Measurements from ENCODE around the gene KCNH1.

The KCNH1 gene

GRCh38 chr1:210857705-210858104 is 276.2 kb downstream of the KCNH1 start:
- DNase-seq (ENCODE audit: low read depth) = no peak

GRCh38 chr1:210857146-210857663 is 276.7 kb downstream of the KCNH1 start:
- DNase-seq (ENCODE audit: low read depth) = no peak

GRCh38 chr1:210855440-210855839 is 278.5 kb downstream of the KCNH1 start:
- DNase-seq (ENCODE audit: low read depth) = no peak

- DNase-seq (ENCODE audit: low read depth) = no peak
Measured at GRCh38 chr1:210853276-210853675, 280.7 kb downstream of the KCNH1 start.

- no peak for DNase-seq (ENCODE audit: low read depth)
Measured at GRCh38 chr1:210850556-210850955, 283.4 kb downstream of the KCNH1 start.

- DNase-seq (ENCODE audit: low read depth) = no peak
Measured at GRCh38 chr1:210848474-210848873, 285.5 kb downstream of the KCNH1 start.

- DNase-seq (ENCODE audit: low read depth) = no peak
Measured at GRCh38 chr1:210841926-210842625, 291.9 kb downstream of the KCNH1 start.

GRCh38 chr1:210830034-210831028 is 303.6 kb downstream of the KCNH1 start:
- no peak for DNase-seq (ENCODE audit: low read depth)

GRCh38 chr1:210828996-210829596 is 304.9 kb downstream of the KCNH1 start:
- DNase-seq (ENCODE audit: low read depth) = no peak

GRCh38 chr1:210827481-210827880 is 306.5 kb downstream of the KCNH1 start:
- no peak for DNase-seq (ENCODE audit: low read depth)

- no peak for DNase-seq (ENCODE audit: low read depth)
Measured at GRCh38 chr1:210826686-210827085, 307.3 kb downstream of the KCNH1 start.

GRCh38 chr1:210822932-210823331 is 311.0 kb downstream of the KCNH1 start:
- DNase-seq (ENCODE audit: low read depth) = no peak

- DNase-seq (ENCODE audit: low read depth) = no peak
Measured at GRCh38 chr1:210822241-210822640, 311.7 kb downstream of the KCNH1 start.

- DNase-seq (ENCODE audit: low read depth) = no peak
Measured at GRCh38 chr1:210821615-210822014, 312.3 kb downstream of the KCNH1 start.

- no peak for DNase-seq (ENCODE audit: low read depth)
Measured at GRCh38 chr1:210819266-210819665, 314.7 kb downstream of the KCNH1 start.

GRCh38 chr1:210817385-210818275 is 316.3 kb downstream of the KCNH1 start:
- no peak for DNase-seq (ENCODE audit: low read depth)

GRCh38 chr1:210815641-210816550 is 318.1 kb downstream of the KCNH1 start:
- no peak for DNase-seq (ENCODE audit: low read depth)

GRCh38 chr1:210814382-210815123 is 319.4 kb downstream of the KCNH1 start:
- DNase-seq (ENCODE audit: low read depth) = no peak

- DNase-seq (ENCODE audit: low read depth) = no peak
Measured at GRCh38 chr1:210801501-210801900, 332.4 kb downstream of the KCNH1 start.

GRCh38 chr1:210800756-210801155 is 333.2 kb downstream of the KCNH1 start:
- DNase-seq (ENCODE audit: low read depth) = peak; percentile 36

Measured in HS-27A (cell line).